D721Med (cell line): Measurements from ENCODE around the gene COL9A3.
A peak's percentile ranks its signal among the peaks of the same experiment; 100 is the strongest.

Experiments used
- DNase-seq: peaks from one replicate; pipeline ENCODE4 v3.0.0; 2011; ENCODE audit warnings: low spot score; ENCODE audit not compliant: insufficient read length
- FAIRE-seq: peaks from 2 replicates; lab custom pipeline; 2011; peaks lifted over from hg19 to GRCh38; lab: Jason Lieb, UNC
- CTCF ChIP-seq: IDR thresholded peaks from 2 replicates; pipeline ENCODE4 v1.5.1; 2012; ENCODE audit warnings: mild to moderate bottlenecking, control low read depth; ENCODE audit not compliant: insufficient read depth; ENCODE audit errors: missing control alignments

The COL9A3 gene

DNA sequence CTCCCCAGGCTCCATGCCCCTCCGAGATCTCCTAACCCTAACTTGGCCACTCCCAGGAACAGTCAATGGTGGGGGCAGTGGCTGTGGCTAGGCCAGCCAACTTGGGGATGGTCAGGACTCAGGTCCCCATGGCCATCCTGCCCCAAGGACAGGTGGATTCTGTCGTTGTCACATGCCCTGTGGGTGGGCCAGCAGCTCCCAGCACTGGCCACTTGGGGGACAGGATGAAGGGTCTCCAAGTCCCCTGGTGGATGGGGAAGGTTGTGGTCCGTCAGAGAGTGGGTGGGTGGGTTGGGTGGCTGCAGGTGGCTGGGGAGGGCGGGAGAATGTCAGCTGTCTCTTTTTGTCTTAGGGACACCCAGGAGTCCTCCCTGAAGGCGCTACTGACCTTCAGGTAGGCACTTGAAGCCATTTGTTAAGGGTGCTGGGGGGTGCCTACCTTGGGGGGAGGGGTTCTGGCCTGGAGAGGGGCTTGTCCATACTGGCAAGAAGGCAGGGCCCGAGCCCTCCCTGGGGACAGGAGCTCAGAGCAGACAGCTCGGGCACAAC lies 5.5 kb downstream of the COL9A3 start:
- no peak for FAIRE-seq
- no peak for TF ChIP-seq CTCF
- no peak for DNase-seq

- FAIRE-seq (no peak), DNase-seq (peak; percentile 97)
- peak; percentile 76 for TF ChIP-seq CTCF
Observed at GRCh38 chr20:62822788-62823651, 6.2 kb downstream of the COL9A3 start.

DNA sequence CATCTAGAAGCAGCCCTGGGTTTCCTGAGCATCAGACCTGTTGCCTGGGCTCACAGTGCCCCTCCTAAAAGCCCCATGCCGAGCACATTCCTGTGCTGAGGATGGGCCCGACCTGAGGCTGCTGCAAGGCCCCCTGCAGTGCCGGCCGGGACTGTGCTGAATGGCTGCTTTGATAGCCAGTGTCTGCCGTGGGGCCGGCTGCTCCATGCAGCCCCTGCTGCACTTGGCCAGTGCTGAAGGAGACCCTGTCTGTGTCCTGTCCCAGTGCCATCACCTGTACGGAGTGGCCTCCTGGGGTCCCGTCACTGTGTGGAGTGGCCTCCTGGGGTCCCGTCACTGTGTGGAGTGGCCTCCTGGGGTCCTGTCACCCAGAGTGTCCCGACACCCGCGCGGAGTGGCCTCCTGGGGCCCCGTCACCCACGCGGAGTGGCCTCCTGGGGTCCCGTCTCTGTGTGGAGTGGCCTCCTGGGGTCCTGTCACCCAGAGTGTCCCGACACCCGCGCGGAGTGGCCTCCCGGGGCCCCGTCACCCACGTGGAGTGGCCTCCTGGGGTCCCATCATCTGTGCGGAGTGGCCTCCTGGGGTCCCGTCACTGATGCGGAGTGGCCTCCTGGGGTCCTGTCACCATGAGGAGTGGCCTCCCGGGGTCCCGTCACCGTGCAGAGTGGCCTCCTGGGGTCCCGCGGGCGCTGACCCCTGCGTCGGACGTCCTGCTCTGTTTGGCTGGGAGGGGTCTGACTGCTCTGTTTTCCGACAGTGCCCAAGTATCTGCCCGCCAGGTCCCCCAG lies 7.0 kb downstream of the COL9A3 start:
- no peak for TF ChIP-seq CTCF
- FAIRE-seq (no peak), DNase-seq (no peak)

DNA sequence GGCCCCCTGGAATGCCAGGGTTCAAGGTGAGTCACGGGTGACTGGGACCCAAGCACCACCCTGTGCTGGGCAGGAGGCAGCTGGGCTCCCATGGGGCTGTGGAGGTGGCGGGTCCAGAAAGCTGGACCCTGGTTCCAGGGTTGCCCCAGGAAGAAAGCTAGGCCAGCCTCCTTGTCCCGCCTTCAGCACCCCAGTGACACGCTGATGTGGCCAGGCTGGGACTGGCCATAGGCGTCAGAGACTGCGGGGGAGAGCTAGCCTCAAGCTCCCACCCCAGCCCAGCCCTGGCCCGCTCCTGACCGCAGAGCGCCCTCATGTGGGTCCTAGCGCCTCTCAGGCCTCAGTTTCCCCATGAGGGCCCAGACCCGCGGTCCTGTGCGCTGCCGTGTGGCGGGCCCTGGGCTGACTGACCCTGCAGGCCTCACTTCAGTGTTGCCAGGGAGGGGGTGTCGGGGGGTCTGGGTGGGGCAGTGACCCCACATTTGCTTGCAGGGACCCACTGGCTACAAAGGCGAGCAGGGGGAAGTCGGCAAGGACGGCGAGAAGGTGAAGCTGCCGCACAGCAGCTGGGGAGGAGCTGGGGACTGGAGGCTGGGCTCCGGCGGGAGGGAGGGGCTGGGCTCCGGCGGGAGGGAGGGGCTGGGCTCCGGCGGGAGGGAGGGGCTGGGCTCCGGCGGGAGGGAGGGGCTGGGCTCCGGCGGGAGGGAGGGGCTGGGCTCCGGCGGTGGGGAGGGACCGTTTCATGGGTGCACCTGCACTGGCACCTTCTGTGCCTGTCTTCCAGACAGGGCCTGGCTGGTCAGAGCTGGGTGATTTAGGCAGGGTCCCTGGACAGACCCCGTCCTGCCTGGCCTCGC lies 7.9 kb downstream of the COL9A3 start:
- peak; percentile 88 for DNase-seq
- no peak for FAIRE-seq
- TF ChIP-seq CTCF: no peak

- DNase-seq (no peak), FAIRE-seq (no peak)
- no peak for TF ChIP-seq CTCF
Observed at GRCh38 chr20:62825333-62825985, 8.6 kb downstream of the COL9A3 start.

- no peak for FAIRE-seq
- TF ChIP-seq CTCF: no peak
- DNase-seq: no peak
Observed at GRCh38 chr20:62825986-62826645, 9.3 kb downstream of the COL9A3 start.
